Activated naive CD8-positive, alpha-beta T cell treated with anti-CD3 and anti-CD28 coated beads, Interleukin-2, amount 50 U/mL, for 24 hours (primary cell): Measurements from ENCODE around the gene PRDM16.

Experiments
- ATAC-seq: fragments of 150-1000 bp; cut with Tn5 transposase; one replicate; pipeline ENCODE4 v1.10.0; 2021
- DNase-seq: peaks from one replicate; pipeline ENCODE4 v3.0.0; 2021
- H3K27ac Mint-ChIP-seq: one replicate; pipeline ENCODE4 v1.8.0; 2021; ENCODE audit warnings: mild to moderate bottlenecking, mixed read lengths
- H3K27me3 Mint-ChIP-seq: one replicate; pipeline ENCODE4 v1.8.0; 2021; ENCODE audit warnings: mixed read lengths
- H3K36me3 Mint-ChIP-seq: one replicate; pipeline ENCODE4 v1.8.0; 2021; ENCODE audit warnings: low read depth, mixed read lengths
- H3K4me1 Mint-ChIP-seq: one replicate; pipeline ENCODE4 v1.8.0; 2021; ENCODE audit warnings: mixed read lengths
- H3K4me3 Mint-ChIP-seq: one replicate; pipeline ENCODE4 v1.8.0; 2021; ENCODE audit warnings: mild to moderate bottlenecking, moderate library complexity, mixed read lengths
- H3K9me3 Mint-ChIP-seq: one replicate; pipeline ENCODE4 v1.8.0; 2021; ENCODE audit warnings: mixed read lengths

The PRDM16 gene

DNA sequence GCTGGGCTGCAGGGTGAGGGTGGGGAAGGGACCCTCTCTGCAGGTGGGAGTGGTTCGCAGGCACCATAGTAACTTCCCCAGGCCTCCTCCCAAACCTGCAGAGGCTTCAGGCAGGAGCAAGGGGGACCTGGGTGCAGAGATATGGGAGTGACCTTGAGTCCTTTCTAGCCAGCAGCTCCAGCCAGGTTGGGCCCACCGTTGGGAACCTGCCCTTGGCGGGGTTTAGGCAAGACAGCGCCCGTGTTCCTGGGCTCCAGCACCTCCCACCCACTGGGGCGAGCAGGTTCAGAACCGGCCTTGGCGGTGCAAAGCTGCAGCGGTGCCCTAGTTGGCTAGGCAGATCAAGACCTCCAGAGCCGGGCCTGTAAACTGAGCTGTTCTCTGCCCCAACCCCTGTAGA lies 2.2 kb upstream of the PRDM16 start:
- Mint-ChIP-seq H3K4me1 (peaks cover 2% of the 10 kb centered on the region), H3K9me3 (no peaks in the 10 kb centered on the region), H3K27me3 (peaks cover 15% of the 10 kb centered on the region), H3K4me3 (no peak overlapping the region), H3K27ac (no peak overlapping the region), H3K36me3 (no peaks in the 10 kb centered on the region)
- no peak for DNase-seq
- no peak for ATAC-seq

- Mint-ChIP-seq H3K4me3 (no peak overlapping the region), H3K36me3 (no peaks in the 10 kb centered on the region), H3K4me1 (peaks cover 2% of the 10 kb centered on the region), H3K27ac (no peak overlapping the region), H3K9me3 (no peaks in the 10 kb centered on the region), H3K27me3 (peaks cover 20% of the 10 kb centered on the region)
- ATAC-seq (no peak), DNase-seq (no peak)
Observed at GRCh38 chr1:3067301-3067670, 1.7 kb upstream of the PRDM16 start.

- Mint-ChIP-seq H3K4me3 (no peak overlapping the region), H3K36me3 (no peaks in the 10 kb centered on the region), H3K27me3 (peaks cover 22% of the 10 kb centered on the region), H3K27ac (no peak overlapping the region), H3K4me1 (peaks cover 2% of the 10 kb centered on the region), H3K9me3 (no peaks in the 10 kb centered on the region)
- DNase-seq (no peak), ATAC-seq (no peak)
Observed at GRCh38 chr1:3067671-3068563, 1.1 kb upstream of the PRDM16 start.

- no peak overlapping the region for H3K27ac Mint-ChIP-seq
- H3K27me3 Mint-ChIP-seq: peaks cover 30% of the 10 kb centered on the region
- peaks cover 2% of the 10 kb centered on the region for H3K4me1 Mint-ChIP-seq
- DNase-seq: no peak
- H3K36me3 Mint-ChIP-seq: no peaks in the 10 kb centered on the region
- H3K9me3 Mint-ChIP-seq: no peaks in the 10 kb centered on the region
- peak overlapping the region; percentile 43 for H3K4me3 Mint-ChIP-seq
- ATAC-seq: no peak
Observed at GRCh38 chr1:3069491-3070308, 697 bp downstream of the PRDM16 start.

DNA sequence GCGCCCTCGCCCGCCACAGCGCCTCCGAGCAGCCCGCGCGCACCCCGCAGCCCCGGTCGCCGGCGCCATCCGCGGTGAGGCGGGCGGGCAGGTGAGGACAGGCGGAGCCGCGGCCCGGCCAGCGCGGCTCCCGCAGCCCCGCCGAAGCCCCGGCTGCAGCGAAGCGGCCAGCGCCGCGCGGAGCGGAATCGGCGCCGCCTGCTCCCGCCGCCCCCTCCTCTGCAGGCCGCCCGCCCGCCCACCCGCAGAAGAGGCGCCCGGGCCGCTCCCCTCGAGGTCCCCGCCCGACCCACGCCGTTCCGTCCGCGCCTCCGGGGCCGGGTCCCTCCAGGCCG lies 1.3 kb downstream of the PRDM16 start:
- Mint-ChIP-seq H3K4me1 (peaks cover 2% of the 10 kb centered on the region), H3K36me3 (no peaks in the 10 kb centered on the region), H3K27ac (no peak overlapping the region), H3K9me3 (no peaks in the 10 kb centered on the region), H3K27me3 (peaks cover 28% of the 10 kb centered on the region), H3K4me3 (no peak overlapping the region)
- ATAC-seq: no peak
- DNase-seq: no peak

GRCh38 chr1:3070644-3071564 lies 1.9 kb downstream of the PRDM16 start:
- no peaks in the 10 kb centered on the region for H3K9me3 Mint-ChIP-seq
- H3K4me1 Mint-ChIP-seq: peaks cover 2% of the 10 kb centered on the region
- no peaks in the 10 kb centered on the region for H3K36me3 Mint-ChIP-seq
- DNase-seq (no peak), ATAC-seq (no peak)
- H3K4me3 Mint-ChIP-seq: no peak overlapping the region
- no peak overlapping the region for H3K27ac Mint-ChIP-seq
- peaks cover 28% of the 10 kb centered on the region for H3K27me3 Mint-ChIP-seq

DNA sequence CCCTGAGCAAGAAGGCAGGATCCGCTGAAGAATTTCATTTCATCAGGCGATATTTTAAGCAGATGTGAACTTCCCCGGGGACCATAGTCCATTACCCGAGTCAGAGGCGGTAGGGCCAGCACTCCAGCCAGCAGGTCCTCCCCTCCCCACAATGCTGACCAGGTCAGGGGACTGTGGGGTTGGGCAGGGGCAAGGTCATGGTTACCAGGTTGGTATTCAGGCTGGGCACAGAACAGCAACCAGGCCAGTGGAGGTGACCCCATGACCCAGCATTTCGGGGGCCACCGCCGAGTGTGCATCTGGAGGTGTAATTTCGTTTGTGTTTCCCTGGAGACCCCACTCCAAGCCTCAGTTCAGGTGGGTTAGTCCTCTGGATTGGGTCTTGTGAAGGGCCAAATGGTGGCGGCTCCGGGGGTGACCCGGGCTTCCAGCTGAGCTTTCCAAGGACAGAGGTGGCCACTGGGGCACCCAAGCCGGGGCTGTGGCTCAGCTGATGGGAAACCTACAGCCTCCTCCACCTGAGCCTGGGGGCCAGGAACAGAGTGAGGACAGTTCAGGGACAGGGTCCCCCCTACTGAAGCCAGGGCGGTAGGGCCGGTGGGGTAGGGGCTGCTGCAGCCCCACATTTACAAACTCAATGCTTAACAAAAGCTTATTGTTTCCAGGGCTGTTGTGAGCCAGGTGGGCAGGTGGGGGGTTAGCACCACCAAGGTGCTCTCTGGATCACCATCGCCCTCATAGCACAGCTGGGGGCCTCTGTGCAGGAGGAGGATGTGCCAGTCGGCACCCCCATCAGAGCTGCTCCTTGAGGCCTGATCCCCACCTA lies 2.8 kb downstream of the PRDM16 start:
- ATAC-seq (no peak), DNase-seq (no peak)
- Mint-ChIP-seq H3K27me3 (peaks cover 32% of the 10 kb centered on the region), H3K36me3 (no peaks in the 10 kb centered on the region), H3K4me3 (no peak overlapping the region), H3K27ac (no peak overlapping the region), H3K9me3 (no peaks in the 10 kb centered on the region), H3K4me1 (peaks cover 2% of the 10 kb centered on the region)

- Mint-ChIP-seq H3K27ac (no peak overlapping the region), H3K36me3 (no peaks in the 10 kb centered on the region), H3K27me3 (peaks cover 32% of the 10 kb centered on the region), H3K4me3 (no peak overlapping the region), H3K4me1 (peaks cover 2% of the 10 kb centered on the region), H3K9me3 (no peaks in the 10 kb centered on the region)
- DNase-seq (no peak), ATAC-seq (no peak)
Observed at GRCh38 chr1:3072391-3073185, 3.6 kb downstream of the PRDM16 start.

DNA sequence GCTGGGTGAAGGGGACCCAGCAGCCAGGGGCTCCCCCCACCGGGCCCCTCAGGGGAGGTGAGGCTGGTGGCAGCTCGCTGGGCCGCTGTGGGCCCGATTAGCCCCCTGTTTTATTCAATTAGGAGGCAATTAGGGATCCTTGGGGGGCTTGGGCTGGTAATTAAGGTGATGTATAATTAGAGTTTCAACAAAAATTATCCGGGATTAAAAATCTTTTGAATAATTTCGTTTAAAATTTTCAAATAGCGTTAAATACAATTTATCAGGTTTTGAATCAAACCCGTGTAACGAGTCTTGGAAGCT lies 4.1 kb downstream of the PRDM16 start:
- DNase-seq: no peak
- Mint-ChIP-seq H3K27me3 (peaks cover 33% of the 10 kb centered on the region), H3K4me1 (peaks cover 2% of the 10 kb centered on the region), H3K36me3 (no peaks in the 10 kb centered on the region), H3K27ac (no peak overlapping the region), H3K9me3 (no peaks in the 10 kb centered on the region), H3K4me3 (no peak overlapping the region)
- no peak for ATAC-seq

DNA sequence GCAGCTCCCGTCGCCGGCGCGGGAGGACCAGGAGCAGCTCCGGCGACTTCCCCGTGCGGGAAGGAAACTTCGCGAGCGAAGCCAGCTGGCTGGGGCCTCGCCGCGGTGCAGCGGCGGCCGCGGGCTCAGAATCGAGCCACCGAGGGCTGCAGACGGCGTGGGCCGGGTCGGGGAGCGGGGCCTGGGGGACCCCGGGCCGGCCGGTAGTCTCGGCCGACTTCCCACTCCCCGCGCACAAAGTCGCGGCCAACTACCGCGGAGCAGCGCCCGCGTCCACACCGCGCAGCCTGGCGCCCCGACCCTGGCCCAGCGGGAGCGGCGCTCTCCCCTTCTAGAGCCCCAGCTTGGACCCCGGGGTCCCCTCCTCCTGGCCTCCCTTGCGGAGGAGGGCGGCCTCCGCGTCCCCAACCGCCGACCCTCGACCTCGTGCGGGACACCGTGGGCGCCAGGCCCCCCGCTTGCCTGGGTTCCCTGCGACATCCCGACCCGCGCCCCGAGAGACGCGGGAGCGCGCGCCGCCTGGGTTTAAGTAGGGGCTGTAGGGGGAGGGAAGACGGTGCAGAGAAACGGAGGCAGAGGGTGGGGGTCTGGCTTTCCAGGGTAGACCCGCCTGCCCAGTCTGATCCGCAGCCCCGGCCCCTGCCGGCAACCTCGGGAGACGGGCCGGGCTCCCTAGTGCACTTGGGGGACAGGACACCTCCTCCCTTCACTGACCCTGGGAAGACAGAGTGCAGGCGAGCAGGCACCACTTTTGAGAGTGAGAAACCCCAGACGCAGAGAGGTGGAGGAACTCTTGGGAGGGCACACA lies 4.7 kb downstream of the PRDM16 start:
- Mint-ChIP-seq H3K27me3 (peaks cover 37% of the 10 kb centered on the region), H3K9me3 (no peaks in the 10 kb centered on the region), H3K4me3 (no peak overlapping the region), H3K4me1 (peaks cover 2% of the 10 kb centered on the region), H3K36me3 (no peaks in the 10 kb centered on the region), H3K27ac (no peak overlapping the region)
- ATAC-seq: no peak
- no peak for DNase-seq

DNA sequence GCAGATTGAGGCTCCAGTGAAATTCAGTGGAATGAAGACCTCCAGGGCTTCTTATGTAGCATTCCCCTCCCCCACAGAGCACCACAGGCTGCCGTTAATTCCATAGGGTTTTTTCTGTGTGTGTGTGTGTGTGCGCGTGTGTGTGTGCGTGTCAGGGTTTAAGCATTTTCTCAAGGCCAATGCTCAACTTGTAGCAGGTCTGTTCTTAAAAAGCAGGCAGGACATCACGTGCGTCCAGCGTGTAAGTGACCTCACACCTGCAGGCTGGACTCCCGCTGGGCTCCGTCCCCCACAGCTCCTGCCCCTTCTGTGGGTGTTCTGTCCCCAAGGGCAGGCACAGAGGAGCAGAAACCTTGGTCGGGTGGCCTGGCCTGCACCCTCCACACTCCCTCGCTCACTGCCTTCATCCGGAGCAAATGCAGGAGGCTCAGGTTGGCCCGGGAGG lies 5.3 kb downstream of the PRDM16 start:
- no peak overlapping the region for H3K27ac Mint-ChIP-seq
- no peak for DNase-seq
- no peaks in the 10 kb centered on the region for H3K4me1 Mint-ChIP-seq
- peaks cover 39% of the 10 kb centered on the region for H3K27me3 Mint-ChIP-seq
- no peak overlapping the region for H3K4me3 Mint-ChIP-seq
- no peaks in the 10 kb centered on the region for H3K9me3 Mint-ChIP-seq
- no peaks in the 10 kb centered on the region for H3K36me3 Mint-ChIP-seq
- ATAC-seq: no peak

GRCh38 chr1:3074800-3075199 lies 5.8 kb downstream of the PRDM16 start:
- H3K27ac Mint-ChIP-seq: no peak overlapping the region
- peaks cover 37% of the 10 kb centered on the region for H3K27me3 Mint-ChIP-seq
- no peaks in the 10 kb centered on the region for H3K4me1 Mint-ChIP-seq
- H3K36me3 Mint-ChIP-seq: no peaks in the 10 kb centered on the region
- ATAC-seq (no peak), DNase-seq (no peak)
- no peak overlapping the region for H3K4me3 Mint-ChIP-seq
- H3K9me3 Mint-ChIP-seq: no peaks in the 10 kb centered on the region
